ENCODE measurements around the gene POC1A. TPM values are rescaled to one million over a fixed set of nuclear protein-coding genes. Genes with fewer than 3 reads are reported as not detected.

POC1A gene
- total RNA-seq, 2 donors from 2014 or later = 2.5 to 5.3 TPM

- DNase-seq (ENCODE audit: low spot score) = no peak
Observed at GRCh38 chr3:52076896-52077780, 77.1 kb downstream of the POC1A start.

GRCh38 chr3:52073490-52073889, 80.7 kb downstream of the POC1A start:
- DNase-seq (ENCODE audit: low spot score) = no peak
- Histone ChIP-seq H3K27me3 (replicated peaks; ENCODE audit: insufficient read depth) (no peaks in the 10 kb centered on the region), H3K4me3 (no peak overlapping the region), H3K9me3 (no peaks in the 10 kb centered on the region), H3K27ac (no peak overlapping the region), H3K4me1 (replicated peaks) (no peaks in the 10 kb centered on the region), H3K36me3 (no peaks in the 10 kb centered on the region)
- WGBS = 92% methylated on average over 7 of the region's 7 CpGs
- no peak for TF ChIP-seq CTCF (IDR thresholded peaks at IDR 0.05)
- TF ChIP-seq POLR2A (IDR thresholded peaks at IDR 0.05) = no peak
- no peak for TF ChIP-seq POLR2AphosphoS5 (IDR thresholded peaks at IDR 0.05)
- intact Hi-C loops (cut with DNase I) = loop anchor here (5.0 kb wide), 1 partner anchor 49 kb away; no protein-coding TSS in a partner anchor

More at GRCh38 chr3:52076896-52077780, 77.1 kb downstream of the POC1A start:
- Histone ChIP-seq H3K27me3 (replicated peaks; ENCODE audit: insufficient read depth) (no peaks in the 10 kb centered on the region), H3K4me3 (no peak overlapping the region), H3K27ac (no peak overlapping the region), H3K36me3 (no peaks in the 10 kb centered on the region), H3K4me1 (replicated peaks) (no peaks in the 10 kb centered on the region), H3K9me3 (no peaks in the 10 kb centered on the region)
- TF ChIP-seq CTCF (IDR thresholded peaks at IDR 0.05) = peak in 1 of 4 experiments; percentile 9
- no peak for TF ChIP-seq POLR2AphosphoS5 (IDR thresholded peaks at IDR 0.05)
- no peak for TF ChIP-seq POLR2A (IDR thresholded peaks at IDR 0.05)
- 40% methylated on average over 14 of the region's 14 CpGs for WGBS
- intact Hi-C loops (cut with DNase I) = no loop called here

- no peak for DNase-seq (ENCODE audit: low spot score)
- intact Hi-C loops (cut with DNase I) = loop anchor here (5.0 kb wide), 1 partner anchor 50 kb away; no protein-coding TSS in a partner anchor
- WGBS = 89% methylated on average over 8 of the region's 8 CpGs
- H3K9me3 ChIP-seq = no peaks in the 10 kb centered on the region
- H3K36me3 ChIP-seq = no peaks in the 10 kb centered on the region
- H3K27me3 ChIP-seq (replicated peaks; ENCODE audit: insufficient read depth) = no peaks in the 10 kb centered on the region
- no peak overlapping the region for H3K4me3 ChIP-seq
- TF ChIP-seq CTCF (IDR thresholded peaks at IDR 0.05) (no peak), POLR2AphosphoS5 (IDR thresholded peaks at IDR 0.05) (no peak), POLR2A (IDR thresholded peaks at IDR 0.05) (no peak)
- H3K27ac ChIP-seq = no peak overlapping the region
- no peaks in the 10 kb centered on the region for H3K4me1 ChIP-seq (replicated peaks)
Observed at GRCh38 chr3:52072471-52072870, 81.8 kb downstream of the POC1A start.

GRCh38 chr3:52072020-52072419, 82.2 kb downstream of the POC1A start:
- intact Hi-C loops (cut with DNase I) = loop anchor here (5.0 kb wide), 1 partner anchor 50 kb away; no protein-coding TSS in a partner anchor
- no peak overlapping the region for H3K4me3 ChIP-seq
- whole genome bisulfite sequencing = 100% methylated on average over 4 of the region's 5 CpGs
- H3K27ac ChIP-seq = no peak overlapping the region
- no peaks in the 10 kb centered on the region for H3K9me3 ChIP-seq
- H3K4me1 ChIP-seq (replicated peaks) = no peaks in the 10 kb centered on the region
- no peak for TF ChIP-seq POLR2A (IDR thresholded peaks at IDR 0.05)
- TF ChIP-seq POLR2AphosphoS5 (IDR thresholded peaks at IDR 0.05) = no peak
- TF ChIP-seq CTCF (IDR thresholded peaks at IDR 0.05) = no peak
- no peak for DNase-seq (ENCODE audit: low spot score)
- H3K27me3 ChIP-seq (replicated peaks; ENCODE audit: insufficient read depth) = no peaks in the 10 kb centered on the region
- H3K36me3 ChIP-seq = no peaks in the 10 kb centered on the region
